ENCODE results near the gene CATSPERZ. TPM values are rescaled to one million over a fixed set of nuclear protein-coding genes. Genes with fewer than 3 reads are reported as not detected.

Gene CATSPERZ
- total and polyA plus RNA-seq, 2 of the 13 experiments (the other 11 are each of a cell fraction or from before 2014, with no cell fraction given) = 0.22 to 0.48 TPM

DNA sequence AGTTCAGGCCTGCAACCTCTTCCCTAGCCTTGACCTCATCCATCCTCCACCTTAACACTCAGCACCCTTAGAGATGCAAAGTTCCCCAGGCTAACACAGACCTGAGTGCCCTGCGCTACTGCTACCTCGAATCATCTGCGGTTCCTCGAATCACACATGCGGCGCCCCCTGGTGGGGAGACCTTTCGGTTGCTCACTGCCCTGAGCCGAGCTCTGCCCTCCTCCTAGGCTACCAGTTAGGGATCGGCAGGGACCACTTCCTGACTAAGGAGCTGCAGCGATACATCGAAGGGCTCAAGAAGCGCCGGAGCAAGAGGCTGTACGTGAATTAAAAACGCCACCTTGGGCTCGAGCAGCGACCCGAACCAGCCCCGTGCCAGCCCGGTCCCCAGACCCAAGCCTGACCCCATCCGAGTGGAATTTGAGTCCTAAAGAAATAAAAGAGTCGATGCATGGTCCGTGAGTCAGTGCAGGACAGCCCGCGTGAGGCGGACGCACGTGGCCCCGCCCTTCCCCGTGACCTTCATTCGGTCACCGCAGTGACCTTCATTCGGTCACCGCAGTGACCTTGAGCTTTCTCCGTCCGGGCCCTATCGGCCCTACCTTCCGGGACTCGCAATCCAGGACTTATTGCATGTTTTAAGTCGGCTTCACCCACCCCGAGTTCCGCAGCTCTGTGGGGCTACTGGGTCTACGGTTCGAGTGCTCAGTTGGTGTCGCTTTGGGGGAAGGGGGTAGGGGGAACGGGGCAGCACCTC, 4.3 kb downstream of the CATSPERZ start (continued):
- TF ChIP-seq, protein P1, sequence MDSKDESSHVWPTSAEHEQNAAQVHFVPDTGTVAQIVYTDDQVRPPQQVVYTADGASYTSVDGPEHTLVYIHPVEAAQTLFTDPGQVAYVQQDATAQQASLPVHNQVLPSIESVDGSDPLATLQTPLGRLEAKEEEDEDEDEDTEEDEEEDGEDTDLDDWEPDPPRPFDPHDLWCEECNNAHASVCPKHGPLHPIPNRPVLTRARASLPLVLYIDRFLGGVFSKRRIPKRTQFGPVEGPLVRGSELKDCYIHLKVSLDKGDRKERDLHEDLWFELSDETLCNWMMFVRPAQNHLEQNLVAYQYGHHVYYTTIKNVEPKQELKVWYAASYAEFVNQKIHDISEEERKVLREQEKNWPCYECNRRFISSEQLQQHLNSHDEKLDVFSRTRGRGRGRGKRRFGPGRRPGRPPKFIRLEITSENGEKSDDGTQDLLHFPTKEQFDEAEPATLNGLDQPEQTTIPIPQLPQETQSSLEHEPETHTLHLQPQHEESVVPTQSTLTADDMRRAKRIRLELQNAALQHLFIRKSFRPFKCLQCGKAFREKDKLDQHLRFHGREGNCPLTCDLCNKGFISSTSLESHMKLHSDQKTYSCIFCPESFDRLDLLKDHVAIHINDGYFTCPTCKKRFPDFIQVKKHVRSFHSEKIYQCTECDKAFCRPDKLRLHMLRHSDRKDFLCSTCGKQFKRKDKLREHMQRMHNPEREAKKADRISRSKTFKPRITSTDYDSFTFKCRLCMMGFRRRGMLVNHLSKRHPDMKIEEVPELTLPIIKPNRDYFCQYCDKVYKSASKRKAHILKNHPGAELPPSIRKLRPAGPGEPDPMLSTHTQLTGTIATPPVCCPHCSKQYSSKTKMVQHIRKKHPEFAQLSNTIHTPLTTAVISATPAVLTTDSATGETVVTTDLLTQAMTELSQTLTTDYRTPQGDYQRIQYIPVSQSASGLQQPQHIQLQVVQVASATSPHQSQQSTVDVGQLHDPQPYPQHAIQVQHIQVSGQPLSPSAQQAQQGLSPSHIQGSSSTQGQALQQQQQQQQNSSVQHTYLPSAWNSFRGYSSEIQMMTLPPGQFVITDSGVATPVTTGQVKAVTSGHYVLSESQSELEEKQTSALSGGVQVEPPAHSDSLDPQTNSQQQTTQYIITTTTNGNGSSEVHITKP (CRISPR knock-in tag; IDR thresholded peaks at IDR 0.05; ENCODE audit: low read depth) = no peak
- no peak for TF ChIP-seq TCF7L2 (IDR thresholded peaks at IDR 0.05; ENCODE audit: low read depth, low read length)
- no peak for TF ChIP-seq SALL2 (CRISPR knock-in tag; IDR thresholded peaks at IDR 0.05)
- TF ChIP-seq ZFX (CRISPR knock-in tag; IDR thresholded peaks at IDR 0.05; ENCODE audit: low read depth) = no peak; the same call in 1 of the 2 replicates
- TF ChIP-seq, protein P2, sequence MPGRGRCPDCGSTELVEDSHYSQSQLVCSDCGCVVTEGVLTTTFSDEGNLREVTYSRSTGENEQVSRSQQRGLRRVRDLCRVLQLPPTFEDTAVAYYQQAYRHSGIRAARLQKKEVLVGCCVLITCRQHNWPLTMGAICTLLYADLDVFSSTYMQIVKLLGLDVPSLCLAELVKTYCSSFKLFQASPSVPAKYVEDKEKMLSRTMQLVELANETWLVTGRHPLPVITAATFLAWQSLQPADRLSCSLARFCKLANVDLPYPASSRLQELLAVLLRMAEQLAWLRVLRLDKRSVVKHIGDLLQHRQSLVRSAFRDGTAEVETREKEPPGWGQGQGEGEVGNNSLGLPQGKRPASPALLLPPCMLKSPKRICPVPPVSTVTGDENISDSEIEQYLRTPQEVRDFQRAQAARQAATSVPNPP (CRISPR knock-in tag; IDR thresholded peaks at IDR 0.05) = no peak
- TF ChIP-seq ZNF263 (CRISPR knock-in tag; IDR thresholded peaks at IDR 0.05) = peak; percentile 39
- TF ChIP-seq, protein P3, sequence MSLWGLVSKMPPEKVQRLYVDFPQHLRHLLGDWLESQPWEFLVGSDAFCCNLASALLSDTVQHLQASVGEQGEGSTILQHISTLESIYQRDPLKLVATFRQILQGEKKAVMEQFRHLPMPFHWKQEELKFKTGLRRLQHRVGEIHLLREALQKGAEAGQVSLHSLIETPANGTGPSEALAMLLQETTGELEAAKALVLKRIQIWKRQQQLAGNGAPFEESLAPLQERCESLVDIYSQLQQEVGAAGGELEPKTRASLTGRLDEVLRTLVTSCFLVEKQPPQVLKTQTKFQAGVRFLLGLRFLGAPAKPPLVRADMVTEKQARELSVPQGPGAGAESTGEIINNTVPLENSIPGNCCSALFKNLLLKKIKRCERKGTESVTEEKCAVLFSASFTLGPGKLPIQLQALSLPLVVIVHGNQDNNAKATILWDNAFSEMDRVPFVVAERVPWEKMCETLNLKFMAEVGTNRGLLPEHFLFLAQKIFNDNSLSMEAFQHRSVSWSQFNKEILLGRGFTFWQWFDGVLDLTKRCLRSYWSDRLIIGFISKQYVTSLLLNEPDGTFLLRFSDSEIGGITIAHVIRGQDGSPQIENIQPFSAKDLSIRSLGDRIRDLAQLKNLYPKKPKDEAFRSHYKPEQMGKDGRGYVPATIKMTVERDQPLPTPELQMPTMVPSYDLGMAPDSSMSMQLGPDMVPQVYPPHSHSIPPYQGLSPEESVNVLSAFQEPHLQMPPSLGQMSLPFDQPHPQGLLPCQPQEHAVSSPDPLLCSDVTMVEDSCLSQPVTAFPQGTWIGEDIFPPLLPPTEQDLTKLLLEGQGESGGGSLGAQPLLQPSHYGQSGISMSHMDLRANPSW (CRISPR knock-in tag; IDR thresholded peaks at IDR 0.05; ENCODE audit: borderline replicate concordance) = no peak
- peak; percentile 74; the same call in 1 of the 2 replicates for TF ChIP-seq ZNF766 (CRISPR knock-in tag; IDR thresholded peaks at IDR 0.05; ENCODE audit: borderline replicate concordance)
- no peak for TF ChIP-seq PHB2 (IDR thresholded peaks at IDR 0.05; ENCODE audit: partially characterized antibody)
- TF ChIP-seq TEAD3 (CRISPR knock-in tag; optimal IDR thresholded peaks at IDR 0.05; ENCODE audit: borderline replicate concordance) = no peak
- TF ChIP-seq, protein P4, sequence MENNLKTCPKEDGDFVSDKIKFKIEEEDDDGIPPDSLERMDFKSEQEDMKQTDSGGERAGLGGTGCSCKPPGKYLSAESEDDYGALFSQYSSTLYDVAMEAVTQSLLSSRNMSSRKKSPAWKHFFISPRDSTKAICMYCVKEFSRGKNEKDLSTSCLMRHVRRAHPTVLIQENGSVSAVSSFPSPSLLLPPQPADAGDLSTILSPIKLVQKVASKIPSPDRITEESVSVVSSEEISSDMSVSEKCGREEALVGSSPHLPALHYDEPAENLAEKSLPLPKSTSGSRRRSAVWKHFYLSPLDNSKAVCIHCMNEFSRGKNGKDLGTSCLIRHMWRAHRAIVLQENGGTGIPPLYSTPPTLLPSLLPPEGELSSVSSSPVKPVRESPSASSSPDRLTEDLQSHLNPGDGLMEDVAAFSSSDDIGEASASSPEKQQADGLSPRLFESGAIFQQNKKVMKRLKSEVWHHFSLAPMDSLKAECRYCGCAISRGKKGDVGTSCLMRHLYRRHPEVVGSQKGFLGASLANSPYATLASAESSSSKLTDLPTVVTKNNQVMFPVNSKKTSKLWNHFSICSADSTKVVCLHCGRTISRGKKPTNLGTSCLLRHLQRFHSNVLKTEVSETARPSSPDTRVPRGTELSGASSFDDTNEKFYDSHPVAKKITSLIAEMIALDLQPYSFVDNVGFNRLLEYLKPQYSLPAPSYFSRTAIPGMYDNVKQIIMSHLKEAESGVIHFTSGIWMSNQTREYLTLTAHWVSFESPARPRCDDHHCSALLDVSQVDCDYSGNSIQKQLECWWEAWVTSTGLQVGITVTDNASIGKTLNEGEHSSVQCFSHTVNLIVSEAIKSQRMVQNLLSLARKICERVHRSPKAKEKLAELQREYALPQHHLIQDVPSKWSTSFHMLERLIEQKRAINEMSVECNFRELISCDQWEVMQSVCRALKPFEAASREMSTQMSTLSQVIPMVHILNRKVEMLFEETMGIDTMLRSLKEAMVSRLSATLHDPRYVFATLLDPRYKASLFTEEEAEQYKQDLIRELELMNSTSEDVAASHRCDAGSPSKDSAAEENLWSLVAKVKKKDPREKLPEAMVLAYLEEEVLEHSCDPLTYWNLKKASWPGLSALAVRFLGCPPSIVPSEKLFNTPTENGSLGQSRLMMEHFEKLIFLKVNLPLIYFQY (CRISPR knock-in tag; IDR thresholded peaks at IDR 0.05; ENCODE audit: borderline replicate concordance) = peak; percentile 23; the same call in 1 of the 2 replicates
- TF ChIP-seq JDP2 (CRISPR knock-in tag; IDR thresholded peaks at IDR 0.05; ENCODE audit: borderline replicate concordance) = no peak
- no peak for TF ChIP-seq ONECUT2 (CRISPR knock-in tag; IDR thresholded peaks at IDR 0.05)
- peak; percentile 70; the same call in 1 of the 2 replicates for TF ChIP-seq MEF2D (CRISPR knock-in tag; IDR thresholded peaks at IDR 0.05)

Measured in HepG2 (cell line).